ENCODE results near the gene TTLL10.

GRCh38 chr1:1200876-1201810 is 27.5 kb downstream of the TTLL10 start:
- TF ChIP-seq, protein P1, sequence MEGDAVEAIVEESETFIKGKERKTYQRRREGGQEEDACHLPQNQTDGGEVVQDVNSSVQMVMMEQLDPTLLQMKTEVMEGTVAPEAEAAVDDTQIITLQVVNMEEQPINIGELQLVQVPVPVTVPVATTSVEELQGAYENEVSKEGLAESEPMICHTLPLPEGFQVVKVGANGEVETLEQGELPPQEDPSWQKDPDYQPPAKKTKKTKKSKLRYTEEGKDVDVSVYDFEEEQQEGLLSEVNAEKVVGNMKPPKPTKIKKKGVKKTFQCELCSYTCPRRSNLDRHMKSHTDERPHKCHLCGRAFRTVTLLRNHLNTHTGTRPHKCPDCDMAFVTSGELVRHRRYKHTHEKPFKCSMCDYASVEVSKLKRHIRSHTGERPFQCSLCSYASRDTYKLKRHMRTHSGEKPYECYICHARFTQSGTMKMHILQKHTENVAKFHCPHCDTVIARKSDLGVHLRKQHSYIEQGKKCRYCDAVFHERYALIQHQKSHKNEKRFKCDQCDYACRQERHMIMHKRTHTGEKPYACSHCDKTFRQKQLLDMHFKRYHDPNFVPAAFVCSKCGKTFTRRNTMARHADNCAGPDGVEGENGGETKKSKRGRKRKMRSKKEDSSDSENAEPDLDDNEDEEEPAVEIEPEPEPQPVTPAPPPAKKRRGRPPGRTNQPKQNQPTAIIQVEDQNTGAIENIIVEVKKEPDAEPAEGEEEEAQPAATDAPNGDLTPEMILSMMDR (conservative IDR thresholded peaks at IDR 0.05; ENCODE audit: low read depth, low read length) = no peak
- TF ChIP-seq MAZ (IDR thresholded peaks at IDR 0.05; ENCODE audit: borderline replicate concordance, low read depth, low read length) (peak; percentile 64; the same call in 1 of the 2 replicates), MXI1 (IDR thresholded peaks at IDR 0.05; ENCODE audit: borderline replicate concordance, low read depth, low read length) (no peak), CEBPB (IDR thresholded peaks at IDR 0.05; ENCODE audit: low read depth, low read length) (no peak), POLR2A (IDR thresholded peaks at IDR 0.05; ENCODE audit: low read depth, low read length) (peak; percentile 3; the same call in 1 of the 2 replicates), SMC3 (IDR thresholded peaks at IDR 0.05; ENCODE audit: low read depth, low read length) (no peak), RAD21 (IDR thresholded peaks at IDR 0.05; ENCODE audit: low read length) (no peak), FOS (IDR thresholded peaks at IDR 0.05; ENCODE audit: low read depth, low read length) (peak; percentile 86), RFX5 (IDR thresholded peaks at IDR 0.05; ENCODE audit: low read depth, low read length) (no peak), ELK1 (IDR thresholded peaks at IDR 0.05; ENCODE audit: borderline replicate concordance, low read depth, low read length) (no peak), USF2 (IDR thresholded peaks at IDR 0.05; ENCODE audit: low read depth, low read length) (no peak), CHD1 (IDR thresholded peaks at IDR 0.05; ENCODE audit: low read depth, low read length) (no peak), NFE2L2 (IDR thresholded peaks at IDR 0.05; ENCODE audit: low read depth, low read length) (peak; percentile 27; the same call in 1 of the 2 replicates), BHLHE40 (IDR thresholded peaks at IDR 0.05; ENCODE audit: low read depth, low read length) (peak; percentile 34; the same call in 1 of the 2 replicates)
